Central memory CD8-positive, alpha-beta T cell (primary cell): ENCODE results near the gene TPPP.

Experiments used
- ATAC-seq: fragments of 150-1000 bp; cut with Tn5 transposase; replicated peaks from 2 replicates; pipeline ENCODE4 v1.10.0; 2022; ENCODE audit warnings: mild to moderate bottlenecking, moderate FRiP score, moderate number of reproducible peaks; ENCODE audit not compliant: poor library complexity, severe bottlenecking; ENCODE audit errors: extremely low read depth
- DNase-seq, 2 donors: peaks; one replicate each; pipeline ENCODE4 v3.0.0; 2021; ENCODE audit warnings: low spot score in 2 of 2
- H3K27ac Mint-ChIP-seq: one replicate; pipeline ENCODE4 v1.8.0; 2022; ENCODE audit warnings: low read depth, mild to moderate bottlenecking, moderate library complexity, mixed read lengths
- H3K27me3 Mint-ChIP-seq: one replicate; pipeline ENCODE4 v1.8.0; 2022; ENCODE audit warnings: mixed read lengths
- H3K36me3 Mint-ChIP-seq: one replicate; pipeline ENCODE4 v1.8.0; 2022; ENCODE audit warnings: mild to moderate bottlenecking, moderate library complexity, mixed read lengths; ENCODE audit not compliant: insufficient read depth
- H3K4me1 Mint-ChIP-seq: one replicate; pipeline ENCODE4 v1.8.0; 2022; ENCODE audit warnings: mixed read lengths
- H3K4me3 Mint-ChIP-seq: one replicate; pipeline ENCODE4 v1.8.0; 2022; ENCODE audit warnings: mild to moderate bottlenecking, moderate library complexity, mixed read lengths
- H3K9me3 Mint-ChIP-seq: one replicate; pipeline ENCODE4 v1.8.0; 2022; ENCODE audit warnings: mixed read lengths

The TPPP gene

DNA sequence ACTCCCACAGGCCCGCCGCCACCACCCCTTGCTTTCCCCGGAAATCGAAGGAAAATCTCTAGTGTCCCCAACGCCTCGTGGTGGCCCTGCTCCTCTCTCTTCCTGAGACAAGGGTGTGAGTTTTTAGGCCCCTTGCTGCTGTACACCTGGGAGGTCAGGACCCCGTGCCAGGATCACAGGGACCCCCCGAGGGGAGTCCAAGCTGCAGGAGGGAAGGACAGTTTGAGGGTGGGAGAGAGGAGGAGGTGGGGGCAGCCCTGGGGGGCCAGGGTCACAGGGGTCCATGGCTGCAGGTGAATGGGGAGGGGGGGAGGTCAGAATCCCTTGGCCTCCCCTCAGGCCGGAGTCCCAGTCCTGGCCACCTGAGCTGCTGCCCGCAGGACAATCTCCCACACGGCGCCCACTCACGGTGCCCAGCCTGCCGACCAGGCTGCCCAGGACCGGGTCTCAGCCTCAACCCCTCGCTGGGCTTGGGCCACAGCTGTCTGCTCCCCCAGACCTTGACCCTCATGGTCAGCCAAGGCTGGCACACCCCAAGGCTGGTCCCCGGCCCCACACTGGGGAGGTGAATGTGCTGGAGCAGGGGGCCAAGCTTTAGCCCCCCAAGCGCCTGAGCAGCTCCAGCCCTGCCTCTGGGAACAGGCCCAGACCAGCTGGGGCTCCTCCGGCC is 19.9 kb downstream of the TPPP start:
- DNase-seq (no peak), ATAC-seq (no peak)
- Mint-ChIP-seq H3K27ac (peak overlapping the region; percentile 92), H3K36me3 (peaks cover 15% of the 10 kb centered on the region), H3K9me3 (no peaks in the 10 kb centered on the region), H3K4me1 (peaks cover 19% of the 10 kb centered on the region), H3K27me3 (no peaks in the 10 kb centered on the region), H3K4me3 (peak overlapping the region; percentile 59)

DNA sequence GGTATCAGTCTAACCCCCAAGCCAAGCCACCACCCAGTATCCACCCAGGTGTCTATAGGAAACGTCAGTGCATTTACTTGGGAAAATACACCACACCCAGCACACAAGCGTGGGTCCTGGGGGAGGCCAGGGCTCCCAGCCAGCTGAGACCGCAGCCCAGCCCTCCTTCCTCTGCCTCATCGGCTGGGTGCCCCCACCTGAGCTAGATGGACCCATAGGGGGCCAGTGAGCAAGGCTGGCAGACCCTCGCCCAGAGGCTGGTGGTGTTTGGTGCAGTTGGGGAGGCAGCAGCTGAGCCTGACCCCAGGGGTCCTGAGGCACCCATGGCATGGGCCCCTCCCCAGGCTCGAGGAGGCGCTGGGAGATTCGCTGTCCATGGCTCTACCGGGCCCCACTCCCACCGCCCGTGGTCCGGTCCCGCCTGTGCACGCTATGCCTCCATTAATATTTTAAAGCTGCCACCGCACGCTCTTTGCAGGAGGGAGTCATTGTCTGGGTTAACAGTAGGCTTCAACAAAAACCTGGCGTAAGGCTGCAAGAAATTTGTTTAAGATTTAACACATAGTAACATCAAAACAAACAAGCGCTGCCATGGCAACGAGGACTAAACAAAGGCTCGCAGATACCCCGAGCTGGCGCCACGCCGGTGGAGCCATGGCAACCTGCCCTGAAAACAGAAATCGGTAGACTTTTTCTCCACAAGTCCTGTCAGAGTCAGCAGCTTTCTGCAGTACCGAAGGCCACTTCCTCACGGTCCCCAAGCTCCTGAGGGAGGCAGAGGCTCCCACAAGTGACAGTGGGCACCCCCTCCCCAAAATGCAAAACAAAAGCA is 20.6 kb downstream of the TPPP start:
- ATAC-seq = peak; percentile 70
- peaks cover 15% of the 10 kb centered on the region for H3K36me3 Mint-ChIP-seq
- peaks cover 20% of the 10 kb centered on the region for H3K4me1 Mint-ChIP-seq
- H3K4me3 Mint-ChIP-seq = peak overlapping the region; percentile 59
- peak overlapping the region; percentile 92 for H3K27ac Mint-ChIP-seq
- no peaks in the 10 kb centered on the region for H3K9me3 Mint-ChIP-seq
- no peaks in the 10 kb centered on the region for H3K27me3 Mint-ChIP-seq
- DNase-seq = peak; percentile 72 to 83

DNA sequence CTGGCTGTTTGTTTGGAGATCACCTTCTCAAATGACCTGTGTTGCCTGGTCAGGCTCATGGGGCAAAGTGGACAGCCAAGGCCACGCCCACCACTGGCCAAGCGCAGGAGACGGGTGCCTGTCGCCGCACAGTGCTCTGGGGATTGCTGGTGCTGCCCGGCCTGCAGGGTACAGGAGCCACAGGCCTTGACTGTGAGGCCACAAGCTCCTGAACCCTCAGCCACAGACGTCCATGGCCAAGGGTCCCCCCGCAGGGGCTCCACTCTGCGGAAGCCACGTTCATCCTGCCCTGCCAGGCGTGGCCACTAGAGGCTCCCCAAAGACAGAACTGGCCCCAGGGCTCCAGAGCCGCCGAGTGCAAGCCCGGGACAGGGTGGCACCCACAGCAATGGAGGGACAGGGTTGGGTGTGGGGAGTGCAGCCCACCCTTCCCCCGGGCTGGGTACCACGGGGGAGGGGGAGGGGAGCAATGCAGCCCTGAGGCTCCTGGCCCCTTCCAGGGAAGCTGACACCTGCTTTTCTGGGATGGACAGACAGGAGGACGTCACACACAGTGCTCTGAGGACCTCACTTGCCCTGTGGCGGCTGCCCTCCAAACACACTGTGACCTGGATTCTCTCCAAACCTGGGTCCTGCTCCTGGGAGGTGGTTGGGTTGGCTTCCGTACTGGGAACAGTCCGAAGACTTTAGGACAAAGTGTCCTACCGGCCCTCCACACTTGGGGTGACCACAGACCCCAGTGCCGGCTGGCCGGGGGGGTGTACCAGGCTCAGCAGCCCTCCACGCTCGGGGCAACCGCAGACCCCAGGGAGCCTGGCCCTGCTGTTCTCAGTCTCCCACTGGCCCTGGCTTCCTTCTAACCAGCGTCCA is 21.5 kb downstream of the TPPP start:
- peak; percentile 42 for ATAC-seq
- Mint-ChIP-seq H3K4me1 (peaks cover 24% of the 10 kb centered on the region), H3K27me3 (no peaks in the 10 kb centered on the region), H3K27ac (peak overlapping the region; percentile 92), H3K4me3 (peak overlapping the region; percentile 59), H3K36me3 (peaks cover 14% of the 10 kb centered on the region), H3K9me3 (no peaks in the 10 kb centered on the region)
- DNase-seq = peak; percentile 58 to 62

DNA sequence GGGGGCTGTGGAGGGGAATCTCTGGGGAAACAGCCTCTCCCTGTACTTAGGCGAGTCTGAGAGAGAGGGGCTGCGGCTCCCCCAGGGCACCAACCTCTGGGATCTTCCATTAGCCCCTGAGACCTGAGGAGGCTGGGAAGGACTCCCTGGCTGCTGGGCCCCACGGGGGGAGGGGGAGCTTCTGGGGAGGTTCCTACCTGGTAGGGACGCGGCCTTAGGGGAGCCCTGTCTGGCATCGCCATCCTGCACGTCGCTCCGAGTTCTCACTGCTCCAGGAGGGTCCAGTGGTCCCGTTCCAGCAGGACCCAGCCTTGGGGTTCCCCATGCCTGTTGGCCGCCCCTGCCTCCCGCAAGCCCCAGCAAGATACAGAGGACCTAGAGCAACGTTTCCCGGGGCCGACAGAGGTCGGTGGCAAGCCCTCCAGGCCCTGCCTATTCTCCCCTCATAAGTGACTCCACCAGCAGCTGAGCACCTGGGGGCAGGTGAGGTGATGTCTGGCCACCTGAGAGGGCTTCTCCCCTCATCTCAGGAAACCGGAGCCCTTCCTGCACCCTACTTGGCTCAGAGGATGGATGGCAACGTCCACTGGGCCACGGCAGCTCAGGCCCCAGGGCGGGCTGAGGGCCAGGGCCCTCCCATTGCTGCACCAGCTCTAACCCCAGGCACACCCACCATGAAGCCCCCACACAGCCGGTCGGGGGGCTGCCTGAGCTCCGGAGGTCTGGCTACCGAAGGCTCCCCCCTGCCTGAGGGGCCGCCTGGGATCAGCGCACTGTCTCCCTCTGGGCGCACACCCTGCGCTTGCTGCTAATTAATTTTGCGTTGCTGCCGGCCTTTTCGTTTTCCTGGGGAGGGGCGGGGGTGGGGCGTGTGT is 22.5 kb downstream of the TPPP start:
- Mint-ChIP-seq H3K4me1 (peaks cover 24% of the 10 kb centered on the region), H3K27me3 (no peaks in the 10 kb centered on the region), H3K27ac (no peak overlapping the region), H3K36me3 (peaks cover 15% of the 10 kb centered on the region), H3K4me3 (no peak overlapping the region), H3K9me3 (no peaks in the 10 kb centered on the region)
- DNase-seq (no peak), ATAC-seq (no peak)

DNA sequence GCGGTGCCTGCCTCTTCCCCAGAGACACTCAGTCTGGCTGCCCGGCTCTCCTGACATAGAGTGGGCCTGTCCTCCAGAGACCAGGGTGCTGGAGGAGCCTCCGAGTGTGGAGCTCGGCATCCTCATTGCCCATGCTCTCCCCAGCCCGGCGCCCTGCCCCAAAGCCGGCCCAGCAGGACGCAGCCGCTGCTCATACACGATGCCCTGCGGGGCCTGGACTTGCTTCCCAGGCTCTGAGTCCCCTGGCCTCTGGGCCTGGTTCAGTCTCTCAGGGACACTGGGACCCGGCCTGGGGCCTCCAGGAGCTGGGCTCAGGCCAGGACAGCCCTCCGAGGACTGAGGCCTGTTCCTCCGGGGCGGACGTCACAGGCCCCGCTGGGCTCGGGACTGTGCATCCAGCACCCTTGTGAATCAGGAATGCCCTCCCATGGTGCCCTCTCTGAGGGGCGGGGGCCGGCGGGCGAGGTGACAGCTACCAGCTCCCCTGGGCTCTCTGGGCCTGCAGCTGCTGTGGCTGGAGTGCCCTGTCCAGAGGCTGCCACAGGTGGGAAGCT is 23.2 kb downstream of the TPPP start:
- no peaks in the 10 kb centered on the region for H3K27me3 Mint-ChIP-seq
- no peak overlapping the region for H3K4me3 Mint-ChIP-seq
- H3K36me3 Mint-ChIP-seq = peaks cover 16% of the 10 kb centered on the region
- peaks cover 24% of the 10 kb centered on the region for H3K4me1 Mint-ChIP-seq
- no peak overlapping the region for H3K27ac Mint-ChIP-seq
- no peak for ATAC-seq
- DNase-seq = no peak
- no peaks in the 10 kb centered on the region for H3K9me3 Mint-ChIP-seq

DNA sequence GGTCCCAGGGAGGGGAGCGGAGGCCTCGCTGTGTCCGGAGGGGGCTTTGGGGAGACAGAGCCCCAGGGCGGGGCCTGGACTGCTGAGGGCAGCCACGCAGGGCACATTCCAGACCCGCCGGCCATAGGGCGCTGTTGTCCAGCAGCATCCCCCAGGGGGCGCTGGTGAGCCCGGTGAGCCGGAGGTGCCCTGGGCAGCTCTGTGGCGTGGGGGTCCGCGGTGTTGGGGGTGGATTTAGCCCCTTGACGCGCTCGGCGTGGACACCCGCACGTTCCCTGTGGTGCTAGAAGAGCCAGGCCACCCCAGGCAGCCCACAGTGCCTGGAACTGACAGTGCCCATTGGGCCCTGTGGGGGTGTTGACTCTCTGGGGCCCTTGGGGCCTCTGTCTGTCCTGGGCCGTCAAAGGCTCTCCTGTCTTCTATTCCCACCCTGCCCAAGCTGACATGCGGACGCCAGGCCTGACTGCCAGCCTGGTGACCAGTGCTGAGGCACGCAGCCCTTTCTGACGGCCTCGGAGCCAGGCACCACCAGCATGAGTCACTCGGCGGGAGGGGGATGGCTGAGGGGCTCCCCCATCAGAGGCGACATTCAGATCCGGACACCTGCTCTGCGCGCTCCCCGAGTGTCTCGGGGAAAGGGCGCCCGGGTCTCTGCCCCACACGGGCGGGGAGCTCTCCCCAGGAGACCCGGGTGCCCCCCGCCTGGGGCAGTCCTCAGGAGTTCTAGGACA is 23.9 kb downstream of the TPPP start:
- Mint-ChIP-seq H3K27ac (no peak overlapping the region), H3K27me3 (no peaks in the 10 kb centered on the region)

DNA sequence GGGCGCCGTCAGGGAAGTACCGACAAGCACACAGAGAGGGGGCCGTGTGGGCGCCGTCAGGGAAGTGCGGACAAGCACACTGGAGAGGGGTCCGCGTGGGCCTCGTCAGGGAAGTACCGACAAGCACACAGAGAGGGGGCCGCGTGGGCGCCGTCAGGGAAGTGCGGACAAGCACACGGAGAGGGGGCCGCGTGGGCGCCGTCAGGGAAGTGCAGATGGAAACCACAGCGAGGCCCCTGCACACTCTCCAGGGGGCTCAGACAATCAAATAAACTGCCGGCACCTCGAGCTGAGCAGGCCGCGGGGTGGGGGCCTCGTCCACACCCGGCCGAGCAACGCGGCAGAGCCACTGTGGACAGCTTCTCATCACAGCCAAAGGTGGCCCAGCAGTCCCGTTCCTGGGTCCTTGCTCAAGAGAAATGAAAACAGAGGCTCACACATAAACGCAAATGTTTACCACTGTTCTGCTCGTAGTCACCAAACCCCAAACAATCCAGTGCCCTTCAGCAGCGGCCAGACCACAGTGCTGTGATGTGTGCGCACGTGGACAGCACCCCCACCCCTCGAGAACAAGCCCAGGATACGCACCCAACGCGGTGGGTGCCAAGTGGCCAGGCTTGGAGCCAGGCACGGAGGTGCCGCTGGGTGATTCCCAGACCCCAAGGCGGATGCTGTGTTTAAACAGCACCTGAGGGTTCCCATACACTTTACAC is 24.7 kb downstream of the TPPP start:
- H3K27me3 Mint-ChIP-seq = no peaks in the 10 kb centered on the region
- no peak for ATAC-seq
- peaks cover 17% of the 10 kb centered on the region for H3K4me1 Mint-ChIP-seq
- H3K36me3 Mint-ChIP-seq = peaks cover 14% of the 10 kb centered on the region
- no peak for DNase-seq
- H3K4me3 Mint-ChIP-seq = no peak overlapping the region
- no peaks in the 10 kb centered on the region for H3K9me3 Mint-ChIP-seq
- H3K27ac Mint-ChIP-seq = no peak overlapping the region

More for the DNA sequence above, 23.9 kb downstream of the TPPP start:
- Mint-ChIP-seq H3K4me1 (peaks cover 23% of the 10 kb centered on the region), H3K36me3 (peaks cover 16% of the 10 kb centered on the region), H3K9me3 (no peaks in the 10 kb centered on the region), H3K4me3 (no peak overlapping the region)
- DNase-seq (peak in 1 of 2 donors; percentile 45), ATAC-seq (no peak)

DNA sequence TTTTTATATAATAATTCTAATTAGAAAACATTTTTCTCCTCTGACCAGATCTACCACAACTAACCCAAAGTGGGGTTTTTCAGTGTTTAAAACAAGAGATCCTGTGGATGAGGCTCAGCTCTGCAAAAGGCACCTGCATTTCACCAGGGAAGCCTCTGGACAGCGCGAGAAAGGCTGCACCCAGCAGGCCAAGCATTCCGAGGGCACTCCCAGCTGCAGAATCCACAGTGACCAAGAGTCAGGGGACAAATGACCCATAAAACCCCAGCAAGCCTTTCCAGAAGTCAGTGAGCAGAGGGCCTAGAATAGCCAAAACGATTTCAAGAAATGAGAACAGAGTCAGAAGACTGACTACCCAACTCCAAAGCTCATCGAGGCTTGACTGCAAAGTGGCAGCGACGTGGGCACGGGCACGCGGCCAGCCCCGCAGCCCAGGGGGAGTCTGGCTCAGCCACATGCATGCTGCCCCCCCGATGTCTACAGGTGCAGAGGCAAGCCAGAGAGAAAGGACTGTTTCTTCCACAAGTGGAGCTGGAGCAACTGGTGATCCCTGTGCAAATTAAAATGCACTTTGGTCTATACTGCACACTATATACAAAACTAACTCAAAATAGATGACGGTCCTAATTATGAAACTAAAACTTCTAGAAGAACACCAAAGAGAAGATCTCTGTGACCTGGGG is 26.2 kb downstream of the TPPP start:
- Mint-ChIP-seq H3K36me3 (peaks cover 11% of the 10 kb centered on the region), H3K27ac (no peak overlapping the region), H3K9me3 (no peaks in the 10 kb centered on the region), H3K27me3 (no peaks in the 10 kb centered on the region), H3K4me1 (peaks cover 5% of the 10 kb centered on the region), H3K4me3 (no peak overlapping the region)
- DNase-seq (no peak), ATAC-seq (no peak)

DNA sequence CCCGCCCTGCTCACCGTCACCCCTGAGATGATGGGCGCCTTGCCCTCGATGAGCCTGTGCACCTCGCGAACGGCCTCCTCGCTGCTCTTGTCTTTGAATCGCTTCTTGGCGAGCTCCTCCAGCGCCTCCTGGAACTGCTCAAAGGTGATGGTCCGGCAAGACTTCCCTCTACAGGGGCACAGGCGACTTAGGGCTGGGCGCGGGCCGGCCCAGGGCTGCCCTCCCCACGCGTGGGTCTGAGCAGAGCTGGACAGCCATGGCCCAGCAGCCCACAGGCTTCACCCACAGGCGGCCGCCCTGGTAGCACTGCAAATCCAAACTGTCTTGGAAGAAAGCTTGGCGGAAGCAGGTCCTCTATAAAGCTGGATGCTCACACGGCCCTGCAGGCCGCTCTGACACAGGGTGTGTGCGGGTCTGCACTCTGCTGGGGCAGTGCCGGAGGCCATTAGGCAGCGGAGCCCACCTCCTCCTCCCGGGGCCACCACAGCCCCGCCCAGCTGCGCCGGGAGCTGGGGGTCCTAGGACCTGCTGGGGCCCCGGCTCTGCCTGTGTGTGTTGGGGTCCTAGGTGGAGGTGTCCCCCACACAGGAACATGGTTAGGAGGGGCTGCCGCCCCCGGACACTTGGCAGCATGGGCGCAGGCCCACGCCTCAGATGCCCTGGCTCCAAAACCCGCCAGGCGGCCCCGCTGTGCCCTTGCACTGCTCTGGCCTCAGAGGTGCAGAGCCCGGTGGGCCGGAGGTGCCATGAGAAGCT is 27.0 kb downstream of the TPPP start:
- Mint-ChIP-seq H3K4me1 (peaks cover 5% of the 10 kb centered on the region), H3K27me3 (no peaks in the 10 kb centered on the region), H3K36me3 (peaks cover 12% of the 10 kb centered on the region), H3K9me3 (no peaks in the 10 kb centered on the region), H3K4me3 (no peak overlapping the region), H3K27ac (no peak overlapping the region)
- no peak for ATAC-seq
- no peak for DNase-seq

DNA sequence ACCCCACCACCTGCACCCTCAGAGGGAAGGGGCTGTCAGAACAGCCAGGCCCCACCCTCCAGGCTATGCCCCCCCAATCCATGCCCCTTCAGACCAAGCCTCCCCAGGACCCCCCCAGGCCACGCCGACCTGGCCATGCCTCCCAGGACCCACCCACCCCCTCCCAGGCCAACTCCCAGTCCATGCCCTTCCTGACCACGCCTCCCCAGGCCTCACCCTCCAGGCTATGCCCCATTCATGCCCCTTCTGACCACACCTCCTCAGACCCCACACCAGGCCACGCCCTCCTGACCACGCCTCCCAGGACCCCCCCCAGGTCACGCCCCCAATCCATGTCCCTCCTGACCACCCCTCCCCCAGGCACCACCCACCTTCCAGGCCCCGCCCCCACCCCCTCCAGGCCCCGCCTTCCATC is 27.6 kb downstream of the TPPP start:
- Mint-ChIP-seq H3K27ac (no peak overlapping the region), H3K36me3 (peaks cover 9% of the 10 kb centered on the region), H3K9me3 (no peaks in the 10 kb centered on the region), H3K4me1 (peaks cover 5% of the 10 kb centered on the region), H3K27me3 (no peaks in the 10 kb centered on the region), H3K4me3 (no peak overlapping the region)
- ATAC-seq = no peak
- no peak for DNase-seq
